Measurements from ENCODE around the gene HAAO. TPM values are rescaled to one million over a fixed set of nuclear protein-coding genes. Genes with fewer than 3 reads are reported as not detected.

Gene HAAO
- total and polyA plus RNA-seq, 7 donors = 0.78 to 4.9 (median 0.93) TPM

GRCh38 chr2:42788882-42789281 is 3.5 kb downstream of the HAAO start:
- Histone ChIP-seq H3K4me1 (no peaks in the 10 kb centered on the region), H3K4me3 (no peak overlapping the region), H3K27ac (no peak overlapping the region), H3K27me3 (ENCODE audit: insufficient read depth in 3 of 3, low read length in 2 of 3) (peaks cover 0 to 13% (median 2%) of the 10 kb centered on the region in 3 donors), H3K36me3 (ENCODE audit: insufficient read depth in 1 of 2, low read depth in 1 of 2) (no peaks in the 10 kb centered on the region), H3K9me3 (no peaks in the 10 kb centered on the region)
- no peak for ATAC-seq
- intact Hi-C loops (cut with DNase I) = no loop called here
- TF ChIP-seq CTCF (IDR thresholded peaks at IDR 0.05) = no peak
- 53 to 74% (median 62%) methylated on average over 4 of the region's 4 CpGs for WGBS, 3 donors
- no peak for DNase-seq

GRCh38 chr2:42788478-42788793 is 3.9 kb downstream of the HAAO start:
- DNase-seq = no peak
- ATAC-seq = no peak
- WGBS, 3 donors = 60 to 81% (median 65%) methylated on average over 9 of the region's 9 CpGs

GRCh38 chr2:42787788-42788477 is 4.5 kb downstream of the HAAO start:
- WGBS, 3 donors = 57 to 80% (median 63%) methylated on average over 11 to 12 of the region's 12 CpGs
- no peak for TF ChIP-seq CTCF (IDR thresholded peaks at IDR 0.05)
- no peaks in the 10 kb centered on the region for H3K9me3 ChIP-seq
- H3K27ac ChIP-seq = no peak overlapping the region
- H3K4me3 ChIP-seq = no peak overlapping the region
- no peak for ATAC-seq
- DNase-seq = no peak
- H3K27me3 ChIP-seq (ENCODE audit: insufficient read depth in 3 of 3, low read length in 2 of 3) = peaks cover 0 to 11% (median 2%) of the 10 kb centered on the region in 3 donors
- no peaks in the 10 kb centered on the region for H3K36me3 ChIP-seq (ENCODE audit: insufficient read depth in 1 of 2, low read depth in 1 of 2)
- intact Hi-C loops (cut with DNase I) = no loop called here
- H3K4me1 ChIP-seq = no peaks in the 10 kb centered on the region

More at GRCh38 chr2:42788478-42788793, 3.9 kb downstream of the HAAO start:
- intact Hi-C loops (cut with DNase I) = no loop called here
- Histone ChIP-seq H3K27me3 (ENCODE audit: insufficient read depth in 3 of 3, low read length in 2 of 3) (peaks cover 0 to 11% (median 2%) of the 10 kb centered on the region in 3 donors), H3K4me1 (no peaks in the 10 kb centered on the region), H3K9me3 (no peaks in the 10 kb centered on the region), H3K4me3 (no peak overlapping the region), H3K36me3 (ENCODE audit: insufficient read depth in 1 of 2, low read depth in 1 of 2) (no peaks in the 10 kb centered on the region), H3K27ac (no peak overlapping the region)
- no peak for TF ChIP-seq CTCF (IDR thresholded peaks at IDR 0.05)

GRCh38 chr2:42787424-42787787 is 5.0 kb downstream of the HAAO start:
- Histone ChIP-seq H3K27me3 (ENCODE audit: insufficient read depth in 3 of 3, low read length in 2 of 3) (peaks cover 0 to 7% (median 2%) of the 10 kb centered on the region in 3 donors), H3K4me3 (no peak overlapping the region), H3K27ac (no peak overlapping the region), H3K4me1 (no peaks in the 10 kb centered on the region), H3K9me3 (no peaks in the 10 kb centered on the region), H3K36me3 (ENCODE audit: insufficient read depth in 1 of 2, low read depth in 1 of 2) (no peaks in the 10 kb centered on the region)
- no peak for ATAC-seq
- 65 to 90% (median 65%) methylated on average over 3 of the region's 3 CpGs for WGBS, 3 donors
- TF ChIP-seq CTCF (IDR thresholded peaks at IDR 0.05) = no peak
- intact Hi-C loops (cut with DNase I) = no loop called here
- DNase-seq = no peak
